HG03066 (cell line): ENCODE measurements around the gene SPRYD7.
"Not testable (repeated sequence)": the region's sequence is repeated elsewhere in the genome, so short reads cannot be mapped to it uniquely, and the experiment has no call there.

Experiments
- ATAC-seq: cut with Tn5 transposase; IDR thresholded peaks from one replicate; pipeline ENCODE4 v1.9.1; 2021; ENCODE audit warnings: low read depth; ENCODE audit not compliant: unreplicated experiment

The SPRYD7 gene

GRCh38 chr13:49933511-49933910 lies 2.6 kb downstream of the SPRYD7 start:
- ATAC-seq, result no peak

GRCh38 chr13:49932868-49933267 lies 3.3 kb downstream of the SPRYD7 start:
- ATAC-seq, result no peak

GRCh38 chr13:49932066-49932465 lies 4.1 kb downstream of the SPRYD7 start:
- ATAC-seq, result no peak

GRCh38 chr13:49927755-49928154 lies 8.4 kb downstream of the SPRYD7 start:
- ATAC-seq, result no peak

- no peak for ATAC-seq
Measured at GRCh38 chr13:49925881-49926418, 10.2 kb downstream of the SPRYD7 start.

- no peak for ATAC-seq
Measured at GRCh38 chr13:49922301-49922700, 13.8 kb downstream of the SPRYD7 start.

GRCh38 chr13:49920969-49921368 lies 15.2 kb downstream of the SPRYD7 start:
- not testable (repeated sequence) for ATAC-seq

- not testable (repeated sequence) for ATAC-seq
Measured at GRCh38 chr13:49918106-49918505, 18.0 kb downstream of the SPRYD7 start.

GRCh38 chr13:49914947-49915346 lies 21.2 kb downstream of the SPRYD7 start:
- no peak for ATAC-seq

GRCh38 chr13:49908637-49909036 lies 27.5 kb downstream of the SPRYD7 start:
- ATAC-seq, result no peak

GRCh38 chr13:49904729-49905456 lies 31.2 kb downstream of the SPRYD7 start:
- no peak for ATAC-seq

GRCh38 chr13:49898792-49899191 lies 37.3 kb downstream of the SPRYD7 start:
- no peak for ATAC-seq

GRCh38 chr13:49897713-49898112 lies 38.4 kb downstream of the SPRYD7 start:
- no peak for ATAC-seq

- no peak for ATAC-seq
Measured at GRCh38 chr13:49895826-49896225, 40.3 kb downstream of the SPRYD7 start.

GRCh38 chr13:49893591-49893990 lies 42.5 kb downstream of the SPRYD7 start:
- no peak for ATAC-seq

GRCh38 chr13:49890376-49890775 lies 45.8 kb downstream of the SPRYD7 start:
- ATAC-seq, result no peak

GRCh38 chr13:49878682-49879081 lies 57.5 kb downstream of the SPRYD7 start:
- no peak for ATAC-seq

- ATAC-seq, result no peak
Measured at GRCh38 chr13:49877629-49878218, 58.4 kb downstream of the SPRYD7 start.

- no peak for ATAC-seq
Measured at GRCh38 chr13:49874430-49874829, 61.7 kb downstream of the SPRYD7 start.

- ATAC-seq, result no peak
Measured at GRCh38 chr13:49869519-49869918, 66.6 kb downstream of the SPRYD7 start.

- ATAC-seq, result no peak
Measured at GRCh38 chr13:49867834-49868233, 68.3 kb downstream of the SPRYD7 start.

- no peak for ATAC-seq
Measured at GRCh38 chr13:49865218-49865617, 70.9 kb downstream of the SPRYD7 start.
